ENCODE measurements around the gene APPL2. TPM values are rescaled to one million over a fixed set of nuclear protein-coding genes. Genes with fewer than 3 reads are reported as not detected.

Gene APPL2
- total RNA-seq, 1 experiment from 2014 or later = 45.8 TPM

- TF ChIP-seq CTCF (IDR thresholded peaks at IDR 0.05; ENCODE audit: unreplicated experiment) = no peak
- Mint-ChIP-seq H3K36me3 (ENCODE audit: insufficient read depth, unreplicated experiment) (peaks cover 16% of the 10 kb centered on the region), H3K27me3 (ENCODE audit: unreplicated experiment) (no peaks in the 10 kb centered on the region), H3K4me1 (ENCODE audit: low read depth, unreplicated experiment) (peaks cover 8% of the 10 kb centered on the region), H3K27ac (ENCODE audit: unreplicated experiment) (no peak overlapping the region), H3K9me3 (ENCODE audit: low read depth, unreplicated experiment) (no peaks in the 10 kb centered on the region), H3K4me3 (ENCODE audit: low read depth, unreplicated experiment) (no peak overlapping the region)
- BruUV-seq (replicated peaks) = no TSS peak
- intact Hi-C loops (cut with micrococcal nuclease; ENCODE audit: unreplicated experiment) = no loop called here
- CTCF ChIA-PET = no interaction called here
- DNase-seq = no peak
These were observed 4.3 kb upstream of the APPL2 start for GRCh38 chr12:105240228-105240627.

GRCh38 chr12:105239304-105239703 is 3.3 kb upstream of the APPL2 start:
- DNase-seq = no peak
- Mint-ChIP-seq H3K27me3 (ENCODE audit: unreplicated experiment) (no peaks in the 10 kb centered on the region), H3K4me1 (ENCODE audit: low read depth, unreplicated experiment) (peaks cover 15% of the 10 kb centered on the region), H3K9me3 (ENCODE audit: low read depth, unreplicated experiment) (no peaks in the 10 kb centered on the region), H3K4me3 (ENCODE audit: low read depth, unreplicated experiment) (no peak overlapping the region), H3K27ac (ENCODE audit: unreplicated experiment) (no peak overlapping the region), H3K36me3 (ENCODE audit: insufficient read depth, unreplicated experiment) (peaks cover 25% of the 10 kb centered on the region)
- no peak for TF ChIP-seq CTCF (IDR thresholded peaks at IDR 0.05; ENCODE audit: unreplicated experiment)
- intact Hi-C loops (cut with micrococcal nuclease; ENCODE audit: unreplicated experiment) = loop anchor here (5.0 kb wide), 1 partner anchor 78 kb away; no protein-coding TSS in a partner anchor
- no TSS peak for BruUV-seq (replicated peaks)
- CTCF ChIA-PET = interaction anchor here (0.6 kb wide), 1 partner anchor 213 kb away, joined by 3 read pairs; no protein-coding TSS in a partner anchor

GRCh38 chr12:105237666-105238065 is 1.7 kb upstream of the APPL2 start:
- Mint-ChIP-seq H3K27me3 (ENCODE audit: unreplicated experiment) (no peaks in the 10 kb centered on the region), H3K4me3 (ENCODE audit: low read depth, unreplicated experiment) (no peak overlapping the region), H3K36me3 (ENCODE audit: insufficient read depth, unreplicated experiment) (peaks cover 26% of the 10 kb centered on the region), H3K27ac (ENCODE audit: unreplicated experiment) (no peak overlapping the region), H3K9me3 (ENCODE audit: low read depth, unreplicated experiment) (no peaks in the 10 kb centered on the region), H3K4me1 (ENCODE audit: low read depth, unreplicated experiment) (peaks cover 32% of the 10 kb centered on the region)
- CTCF ChIA-PET = no interaction called here
- intact Hi-C loops (cut with micrococcal nuclease; ENCODE audit: unreplicated experiment) = loop anchor here (5.0 kb wide), 1 partner anchor 80 kb away; no protein-coding TSS in a partner anchor
- no peak for TF ChIP-seq CTCF (IDR thresholded peaks at IDR 0.05; ENCODE audit: unreplicated experiment)
- DNase-seq = no peak
- BruUV-seq (replicated peaks) = no TSS peak

GRCh38 chr12:105235281-105235731 is 668 bp downstream of the APPL2 start:
- CTCF ChIA-PET = interaction anchor here (0.8 kb wide), 1 partner anchor 148 kb away, joined by 3 read pairs; no protein-coding TSS in a partner anchor
- TF ChIP-seq CTCF (IDR thresholded peaks at IDR 0.05; ENCODE audit: unreplicated experiment) = no peak
- Mint-ChIP-seq H3K9me3 (ENCODE audit: low read depth, unreplicated experiment) (no peaks in the 10 kb centered on the region), H3K4me3 (ENCODE audit: low read depth, unreplicated experiment) (peak overlapping the region; percentile 80), H3K27me3 (ENCODE audit: unreplicated experiment) (no peaks in the 10 kb centered on the region), H3K36me3 (ENCODE audit: insufficient read depth, unreplicated experiment) (peaks cover 26% of the 10 kb centered on the region), H3K27ac (ENCODE audit: unreplicated experiment) (peak overlapping the region; percentile 72), H3K4me1 (ENCODE audit: low read depth, unreplicated experiment) (peaks cover 33% of the 10 kb centered on the region)
- no peak for DNase-seq
- intact Hi-C loops (cut with micrococcal nuclease; ENCODE audit: unreplicated experiment) = loop anchor here (2.0 to 5.0 kb wide), 2 partner anchors 82 to 99 kb away; no protein-coding TSS in a partner anchor
- TSS peak; percentile 50 for BruUV-seq (replicated peaks)
